Fibroblast of the conjunctiva (primary cell): ENCODE data around the gene IDI2.
"Not testable (repeated sequence)": the region's sequence is repeated elsewhere in the genome, so short reads cannot be mapped to it uniquely, and the experiment has no call there.

Experiments used
- DNase-seq: peaks from one replicate; pipeline ENCODE4 v3.0.0-alpha.2; 2010; ENCODE audit warnings: low read depth

Gene IDI2

GRCh38 chr10:1047937-1048336 lies 22.3 kb upstream of the IDI2 start:
- no peak for DNase-seq

- DNase-seq: no peak
These were observed 19.8 kb upstream of the IDI2 start for GRCh38 chr10:1045415-1045814.

GRCh38 chr10:1044964-1045363 lies 19.3 kb upstream of the IDI2 start:
- DNase-seq: no peak

GRCh38 chr10:1044146-1044545 lies 18.5 kb upstream of the IDI2 start:
- DNase-seq: no peak

- no peak for DNase-seq
These were observed 17.9 kb upstream of the IDI2 start for GRCh38 chr10:1043532-1043995.

- no peak for DNase-seq
These were observed 15.9 kb upstream of the IDI2 start for GRCh38 chr10:1041514-1041913.

GRCh38 chr10:1040133-1040532 lies 14.5 kb upstream of the IDI2 start:
- no peak for DNase-seq

GRCh38 chr10:1038769-1039168 lies 13.1 kb upstream of the IDI2 start:
- DNase-seq: not testable (repeated sequence)

- no peak for DNase-seq
These were observed 11.4 kb upstream of the IDI2 start for GRCh38 chr10:1037098-1037497.

GRCh38 chr10:1036341-1036791 lies 10.7 kb upstream of the IDI2 start:
- no peak for DNase-seq

- no peak for DNase-seq
These were observed 9.5 kb upstream of the IDI2 start for GRCh38 chr10:1035201-1035600.

GRCh38 chr10:1034758-1035157 lies 9.1 kb upstream of the IDI2 start:
- DNase-seq: no peak

- DNase-seq: no peak
These were observed 7.9 kb upstream of the IDI2 start for GRCh38 chr10:1033601-1034000.

- no peak for DNase-seq
These were observed 4.2 kb upstream of the IDI2 start for GRCh38 chr10:1029838-1030237.

GRCh38 chr10:1026578-1026977 lies 919 bp upstream of the IDI2 start:
- DNase-seq: no peak

GRCh38 chr10:1024103-1024502 lies 1.6 kb downstream of the IDI2 start:
- no peak for DNase-seq

- no peak for DNase-seq
These were observed 3.2 kb downstream of the IDI2 start for GRCh38 chr10:1022413-1022812.

- no peak for DNase-seq
These were observed 4.7 kb downstream of the IDI2 start for GRCh38 chr10:1020958-1021357.

GRCh38 chr10:1020460-1020859 lies 5.2 kb downstream of the IDI2 start:
- DNase-seq: no peak

- no peak for DNase-seq
These were observed 6.3 kb downstream of the IDI2 start for GRCh38 chr10:1019362-1019761.

- no peak for DNase-seq
These were observed 10.0 kb downstream of the IDI2 start for GRCh38 chr10:1015688-1016087.

- no peak for DNase-seq
These were observed 14.0 kb downstream of the IDI2 start for GRCh38 chr10:1011696-1012095.

GRCh38 chr10:1010703-1011102 lies 15.0 kb downstream of the IDI2 start:
- no peak for DNase-seq

- not testable (repeated sequence) for DNase-seq
These were observed 15.7 kb downstream of the IDI2 start for GRCh38 chr10:1009947-1010346.

- no peak for DNase-seq
These were observed 16.6 kb downstream of the IDI2 start for GRCh38 chr10:1009071-1009494.
